NCI-H1930 (cell line): Measurements from ENCODE around the gene NUDT6.
"Not testable (repeated sequence)": the region's sequence is repeated elsewhere in the genome, so short reads cannot be mapped to it uniquely, and the experiment has no call there.

Experiments
- DNase-seq, 2 experiments: peaks; one replicate each; lab custom pipeline; 2025; lab: John Stamatoyannopoulos, UW

NUDT6 gene

GRCh38 chr4:122921971-122922876, at the start of gene NUDT6:
TSS of gene NUDT6 (minus strand) at chr4:122922597. CDS start at chr4:122922572, 25 bp downstream.
- peak; percentile 38 to 45 for DNase-seq

GRCh38 chr4:122968227-122968812, 45.9 kb upstream of the NUDT6 start:
- DNase-seq, result no peak

GRCh38 chr4:122967231-122967630, 44.8 kb upstream of the NUDT6 start:
- no peak for DNase-seq

GRCh38 chr4:122966201-122966600, 43.8 kb upstream of the NUDT6 start:
- no peak for DNase-seq

GRCh38 chr4:122963216-122963615, 40.8 kb upstream of the NUDT6 start:
- DNase-seq, result no peak

GRCh38 chr4:122960611-122961000, 38.2 kb upstream of the NUDT6 start:
- no peak for DNase-seq

GRCh38 chr4:122959981-122960610, 37.7 kb upstream of the NUDT6 start:
- DNase-seq, result no peak

GRCh38 chr4:122959441-122959840, 37.0 kb upstream of the NUDT6 start:
- no peak for DNase-seq

GRCh38 chr4:122958505-122958904, 36.1 kb upstream of the NUDT6 start:
- no peak for DNase-seq

GRCh38 chr4:122953924-122954323, 31.5 kb upstream of the NUDT6 start:
- DNase-seq, result no peak

- DNase-seq, result no peak
Measured at GRCh38 chr4:122952028-122952427, 29.6 kb upstream of the NUDT6 start.

- DNase-seq, result no peak
Measured at GRCh38 chr4:122948671-122949070, 26.3 kb upstream of the NUDT6 start.

GRCh38 chr4:122946142-122946541, 23.7 kb upstream of the NUDT6 start:
- no peak for DNase-seq

- DNase-seq, result not testable (repeated sequence)
Measured at GRCh38 chr4:122945136-122945535, 22.7 kb upstream of the NUDT6 start.

GRCh38 chr4:122932763-122933162, 10.4 kb upstream of the NUDT6 start:
- no peak for DNase-seq

GRCh38 chr4:122930862-122931261, 8.5 kb upstream of the NUDT6 start:
- DNase-seq, result no peak

- DNase-seq, result no peak
Measured at GRCh38 chr4:122928930-122929329, 6.5 kb upstream of the NUDT6 start.

- DNase-seq, result peak; percentile 50 to 75
Measured at GRCh38 chr4:122922877-122923511, 597 bp upstream of the NUDT6 start.

- no peak for DNase-seq
Measured at GRCh38 chr4:122921300-122921699, 1.1 kb downstream of the NUDT6 start.

GRCh38 chr4:122920473-122920872, 1.9 kb downstream of the NUDT6 start:
- DNase-seq, result no peak

GRCh38 chr4:122917731-122918130, 4.7 kb downstream of the NUDT6 start:
- DNase-seq, result no peak

- DNase-seq, result no peak
Measured at GRCh38 chr4:122914938-122915337, 7.5 kb downstream of the NUDT6 start.
